GM19372 (cell line): Measurements from ENCODE around the gene EEF1AKMT1.
"Not testable (repeated sequence)": the region's sequence is repeated elsewhere in the genome, so short reads cannot be mapped to it uniquely, and the experiment has no call there.

Experiments used
- ATAC-seq: cut with Tn5 transposase; IDR thresholded peaks from one replicate; pipeline ENCODE4 v1.9.1; 2021; ENCODE audit warnings: mild to moderate bottlenecking, low read depth, moderate library complexity; ENCODE audit not compliant: unreplicated experiment

Gene EEF1AKMT1

GRCh38 chr13:20702530-20702914, 71.2 kb downstream of the EEF1AKMT1 start:
- no peak for ATAC-seq

- no peak for ATAC-seq
Measured at GRCh38 chr13:20701461-20701860, 72.3 kb downstream of the EEF1AKMT1 start.

- ATAC-seq, result no peak
Measured at GRCh38 chr13:20700288-20700687, 73.5 kb downstream of the EEF1AKMT1 start.

GRCh38 chr13:20699715-20700114, 74.0 kb downstream of the EEF1AKMT1 start:
- no peak for ATAC-seq

- no peak for ATAC-seq
Measured at GRCh38 chr13:20696073-20696472, 77.7 kb downstream of the EEF1AKMT1 start.

- no peak for ATAC-seq
Measured at GRCh38 chr13:20691616-20692015, 82.1 kb downstream of the EEF1AKMT1 start.

- ATAC-seq, result no peak
Measured at GRCh38 chr13:20689291-20689690, 84.5 kb downstream of the EEF1AKMT1 start.

- ATAC-seq, result no peak
Measured at GRCh38 chr13:20686863-20687579, 86.7 kb downstream of the EEF1AKMT1 start.

GRCh38 chr13:20686167-20686566, 87.6 kb downstream of the EEF1AKMT1 start:
- no peak for ATAC-seq

- no peak for ATAC-seq
Measured at GRCh38 chr13:20685092-20685491, 88.7 kb downstream of the EEF1AKMT1 start.

GRCh38 chr13:20684546-20684945, 89.2 kb downstream of the EEF1AKMT1 start:
- no peak for ATAC-seq

GRCh38 chr13:20684041-20684440, 89.7 kb downstream of the EEF1AKMT1 start:
- ATAC-seq, result no peak

GRCh38 chr13:20682061-20682460, 91.7 kb downstream of the EEF1AKMT1 start:
- no peak for ATAC-seq

GRCh38 chr13:20681481-20681880, 92.3 kb downstream of the EEF1AKMT1 start:
- not testable (repeated sequence) for ATAC-seq

- no peak for ATAC-seq
Measured at GRCh38 chr13:20680416-20681080, 93.2 kb downstream of the EEF1AKMT1 start.

- no peak for ATAC-seq
Measured at GRCh38 chr13:20679879-20680278, 93.9 kb downstream of the EEF1AKMT1 start.
